Measurements from ENCODE around the gene COL13A1. TPM values are rescaled to one million over a fixed set of nuclear protein-coding genes. Genes with fewer than 3 reads are reported as not detected.
A peak's percentile ranks its signal among the peaks of the same experiment; 100 is the strongest.

Gene COL13A1
- total and polyA plus RNA-seq, 12 donors, result 0.54 to 7.6 (median 1.9) TPM

DNA sequence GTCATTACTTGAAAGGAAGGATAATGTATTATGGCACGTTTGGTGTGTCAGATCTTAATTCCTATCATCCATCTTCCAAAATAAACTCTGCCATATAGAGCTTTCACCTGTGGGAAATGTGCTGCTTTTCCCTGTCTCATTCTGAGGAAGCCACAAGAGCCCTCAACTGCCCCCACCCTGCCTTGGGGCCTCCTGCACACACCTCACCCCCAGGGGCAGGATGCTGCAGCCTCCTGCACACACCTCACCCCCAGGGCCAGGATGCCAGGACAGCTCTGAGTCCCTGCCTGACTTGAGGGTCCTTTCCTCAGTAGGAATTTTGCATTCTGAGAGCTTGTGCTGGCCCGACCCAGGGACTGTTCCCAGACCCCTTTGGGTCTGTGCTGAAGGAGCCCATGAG is 67.1 kb downstream of the COL13A1 start:
- H3K9me3 ChIP-seq (replicated peaks in 1 of 3), result no peaks in the 10 kb centered on the region
- intact Hi-C loops (cut with DNase I), result no loop called here
- H3K36me3 ChIP-seq (replicated peaks in 1 of 2), result no peaks in the 10 kb centered on the region
- no peak overlapping the region for H3K27ac ChIP-seq
- H3K4me3 ChIP-seq, result no peak overlapping the region
- WGBS, 4 donors, result 40 to 76% (median 68%) methylated on average over 1 to 2 of the region's 2 CpGs
- H3K27me3 ChIP-seq, result no peaks in the 10 kb centered on the region
- DNase-seq, result no peak
- TF ChIP-seq, protein P1, sequence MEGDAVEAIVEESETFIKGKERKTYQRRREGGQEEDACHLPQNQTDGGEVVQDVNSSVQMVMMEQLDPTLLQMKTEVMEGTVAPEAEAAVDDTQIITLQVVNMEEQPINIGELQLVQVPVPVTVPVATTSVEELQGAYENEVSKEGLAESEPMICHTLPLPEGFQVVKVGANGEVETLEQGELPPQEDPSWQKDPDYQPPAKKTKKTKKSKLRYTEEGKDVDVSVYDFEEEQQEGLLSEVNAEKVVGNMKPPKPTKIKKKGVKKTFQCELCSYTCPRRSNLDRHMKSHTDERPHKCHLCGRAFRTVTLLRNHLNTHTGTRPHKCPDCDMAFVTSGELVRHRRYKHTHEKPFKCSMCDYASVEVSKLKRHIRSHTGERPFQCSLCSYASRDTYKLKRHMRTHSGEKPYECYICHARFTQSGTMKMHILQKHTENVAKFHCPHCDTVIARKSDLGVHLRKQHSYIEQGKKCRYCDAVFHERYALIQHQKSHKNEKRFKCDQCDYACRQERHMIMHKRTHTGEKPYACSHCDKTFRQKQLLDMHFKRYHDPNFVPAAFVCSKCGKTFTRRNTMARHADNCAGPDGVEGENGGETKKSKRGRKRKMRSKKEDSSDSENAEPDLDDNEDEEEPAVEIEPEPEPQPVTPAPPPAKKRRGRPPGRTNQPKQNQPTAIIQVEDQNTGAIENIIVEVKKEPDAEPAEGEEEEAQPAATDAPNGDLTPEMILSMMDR (IDR thresholded peaks at IDR 0.05), result no peak
- H3K4me1 ChIP-seq (replicated peaks in 1 of 2), result peaks cover 0 to 8% of the 10 kb centered on the region in 2 donors

GRCh38 chr10:69869291-69869961 is 67.7 kb downstream of the COL13A1 start:
- WGBS, 4 donors, result 36 to 85% (median 61%) methylated on average over 3 of the region's 3 CpGs
- no peak overlapping the region for H3K27ac ChIP-seq
- intact Hi-C loops (cut with DNase I), result no loop called here
- H3K36me3 ChIP-seq (replicated peaks in 1 of 2), result no peaks in the 10 kb centered on the region
- no peaks in the 10 kb centered on the region for H3K9me3 ChIP-seq (replicated peaks in 1 of 3)
- DNase-seq, result peak in 2 of 7 donors; percentile 26 to 55
- no peaks in the 10 kb centered on the region for H3K27me3 ChIP-seq
- TF ChIP-seq, protein P1 (IDR thresholded peaks at IDR 0.05), result no peak
- no peak for TF ChIP-seq POLR2A (IDR thresholded peaks at IDR 0.05)
- no peak overlapping the region for H3K4me3 ChIP-seq
- H3K4me1 ChIP-seq (replicated peaks in 1 of 2), result peaks cover 0 to 8% of the 10 kb centered on the region in 2 donors

DNA sequence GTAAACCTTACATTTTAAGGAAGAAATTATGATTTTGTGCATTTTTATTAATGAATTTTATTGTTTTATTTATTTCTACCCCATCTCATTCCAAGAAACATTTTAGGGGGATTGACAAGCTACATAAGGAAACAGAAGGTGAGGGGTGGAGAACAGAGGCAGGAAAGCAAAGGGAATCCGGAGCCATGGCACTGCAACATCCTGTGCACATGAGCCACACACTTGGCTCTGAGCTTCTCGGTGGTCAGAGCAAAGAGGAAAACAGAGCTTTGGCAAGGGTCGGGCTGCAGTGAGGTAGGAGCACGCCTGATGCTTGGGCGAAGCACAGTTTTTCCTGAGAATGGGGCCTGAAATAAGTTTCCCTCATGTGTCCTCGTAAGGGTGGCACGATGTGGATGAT is 68.9 kb downstream of the COL13A1 start:
- WGBS, 4 donors, result 70 to 87% (median 81%) methylated on average over 7 of the region's 7 CpGs
- Histone ChIP-seq H3K27me3 (no peaks in the 10 kb centered on the region), H3K36me3 (replicated peaks in 1 of 2) (no peaks in the 10 kb centered on the region), H3K27ac (no peak overlapping the region), H3K4me1 (replicated peaks in 1 of 2) (peaks cover 0 to 8% of the 10 kb centered on the region in 2 donors), H3K9me3 (replicated peaks in 1 of 3) (no peaks in the 10 kb centered on the region), H3K4me3 (no peak overlapping the region)
- TF ChIP-seq, protein P1 (IDR thresholded peaks at IDR 0.05), result no peak
- TF ChIP-seq POLR2A (IDR thresholded peaks at IDR 0.05), result no peak
- no peak for DNase-seq
- intact Hi-C loops (cut with DNase I), result no loop called here

GRCh38 chr10:69871074-69871473 is 69.4 kb downstream of the COL13A1 start:
- Histone ChIP-seq H3K4me1 (replicated peaks in 1 of 2) (peaks cover 0 to 7% of the 10 kb centered on the region in 2 donors), H3K4me3 (no peak overlapping the region), H3K36me3 (replicated peaks in 1 of 2) (no peaks in the 10 kb centered on the region), H3K27me3 (no peaks in the 10 kb centered on the region), H3K27ac (no peak overlapping the region), H3K9me3 (replicated peaks in 1 of 3) (no peaks in the 10 kb centered on the region)
- DNase-seq, result no peak
- 87 to 89% (median 88%) methylated on average over 7 to 9 of the region's 9 CpGs for WGBS, 4 donors
- TF ChIP-seq, protein P1 (IDR thresholded peaks at IDR 0.05), result no peak
- no peak for TF ChIP-seq POLR2A (IDR thresholded peaks at IDR 0.05)
- intact Hi-C loops (cut with DNase I), result no loop called here

All from adrenal gland (tissue), 12 donors.